ENCODE data around the gene GAS6.

GAS6 gene

DNA sequence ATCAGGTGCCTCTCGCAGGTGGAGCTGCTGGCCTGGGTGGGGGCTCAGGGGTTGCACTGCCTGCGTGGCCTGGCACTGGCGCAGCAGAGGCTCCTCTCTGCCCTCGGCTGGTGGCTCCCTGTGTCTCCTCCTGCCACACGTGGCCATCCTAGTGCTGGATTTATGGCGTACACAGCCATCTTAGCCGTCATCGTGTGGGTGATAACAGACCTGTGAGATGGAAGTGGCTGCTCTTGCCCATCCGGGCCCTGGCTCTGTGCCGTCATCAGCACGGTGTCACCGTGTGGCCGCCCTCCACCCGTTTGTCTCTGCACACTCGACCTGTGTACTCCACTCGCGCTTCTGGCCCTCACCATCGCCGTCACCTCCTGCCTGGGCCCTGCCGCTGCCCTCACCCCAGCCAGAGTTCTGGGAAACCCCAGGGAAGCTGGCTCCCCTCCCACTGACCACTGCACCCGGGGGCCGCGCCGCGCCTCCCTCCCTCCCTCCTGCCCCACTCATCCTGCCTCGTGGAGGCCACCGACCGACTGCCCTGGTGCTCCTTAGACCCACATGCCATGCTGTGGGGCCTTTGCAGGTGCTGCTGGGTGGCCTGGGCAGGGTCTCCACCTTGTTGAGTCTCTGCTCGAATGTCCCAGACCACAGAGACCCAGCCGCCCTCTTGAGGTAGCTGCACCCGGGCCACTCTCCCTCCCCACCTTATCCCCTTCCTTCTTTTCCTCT is 75.3 kb downstream of the GAS6 start:
- Histone ChIP-seq H3F3A (ENCODE audit: insufficient read depth, low read length) (peaks cover 6% of the 10 kb centered on the region; the same call in 1 of the 2 replicates), H3K4me3 (ENCODE audit: low read length) (no peak overlapping the region), H3K4me1 (ENCODE audit: low read length) (peaks cover 22% of the 10 kb centered on the region), H3K9me3 (replicated peaks; ENCODE audit: insufficient read depth, low read length) (no peaks in the 10 kb centered on the region), H3K79me2 (ENCODE audit: low read length) (no peaks in the 10 kb centered on the region), H3K36me3 (replicated peaks; ENCODE audit: insufficient read depth, low read length) (no peaks in the 10 kb centered on the region), H3K27ac (ENCODE audit: low read length) (no peak overlapping the region), H3K4me2 (ENCODE audit: low read depth, low read length) (no peak overlapping the region), H3K27me3 (replicated peaks; ENCODE audit: insufficient read depth, low read length) (no peaks in the 10 kb centered on the region), H3K9me2 (replicated peaks; ENCODE audit: insufficient read depth, low read length) (no peaks in the 10 kb centered on the region), H4K20me1 (ENCODE audit: insufficient read depth, low read length) (no peaks in the 10 kb centered on the region), H3K9ac (ENCODE audit: low read length) (no peak overlapping the region), H2AFZ (ENCODE audit: low read length) (no peak overlapping the region)
- TF ChIP-seq EZH2phosphoT487 (IDR thresholded peaks at IDR 0.05; ENCODE audit: low read length), result no peak
- TF ChIP-seq CTCF (IDR thresholded peaks at IDR 0.05; ENCODE audit: low read length), result no peak
- no peak for TF ChIP-seq EZH2 (optimal IDR thresholded peaks at IDR 0.05; ENCODE audit: low read depth, low read length)
- DNase-seq, result no peak

- TF ChIP-seq CTCF (IDR thresholded peaks at IDR 0.05; ENCODE audit: low read length) (no peak), EZH2 (optimal IDR thresholded peaks at IDR 0.05; ENCODE audit: low read depth, low read length) (no peak)
- Histone ChIP-seq H3F3A (ENCODE audit: insufficient read depth, low read length) (peaks cover 6% of the 10 kb centered on the region; the same call in 1 of the 2 replicates), H3K27me3 (replicated peaks; ENCODE audit: insufficient read depth, low read length) (no peaks in the 10 kb centered on the region)
Observed at GRCh38 chr13:113787694-113788093, 76.2 kb downstream of the GAS6 start.

GRCh38 chr13:113786262-113786841 is 77.5 kb downstream of the GAS6 start:
- Histone ChIP-seq H2AFZ (ENCODE audit: low read length) (no peak overlapping the region), H3K4me2 (ENCODE audit: low read depth, low read length) (no peak overlapping the region), H3K36me3 (replicated peaks; ENCODE audit: insufficient read depth, low read length) (no peaks in the 10 kb centered on the region), H3K4me1 (ENCODE audit: low read length) (peaks cover 22% of the 10 kb centered on the region), H3K9me2 (replicated peaks; ENCODE audit: insufficient read depth, low read length) (no peaks in the 10 kb centered on the region), H3K9me3 (replicated peaks; ENCODE audit: insufficient read depth, low read length) (no peaks in the 10 kb centered on the region), H3K27me3 (replicated peaks; ENCODE audit: insufficient read depth, low read length) (no peaks in the 10 kb centered on the region), H3F3A (ENCODE audit: insufficient read depth, low read length) (peaks cover 6% of the 10 kb centered on the region; the same call in 1 of the 2 replicates), H3K27ac (ENCODE audit: low read length) (no peak overlapping the region), H4K20me1 (ENCODE audit: insufficient read depth, low read length) (no peaks in the 10 kb centered on the region), H3K9ac (ENCODE audit: low read length) (no peak overlapping the region), H3K4me3 (ENCODE audit: low read length) (no peak overlapping the region), H3K79me2 (ENCODE audit: low read length) (no peaks in the 10 kb centered on the region)
- DNase-seq, result no peak
- TF ChIP-seq CTCF (IDR thresholded peaks at IDR 0.05; ENCODE audit: low read length), result no peak
- TF ChIP-seq EZH2phosphoT487 (IDR thresholded peaks at IDR 0.05; ENCODE audit: low read length), result no peak
- TF ChIP-seq EZH2 (optimal IDR thresholded peaks at IDR 0.05; ENCODE audit: low read depth, low read length), result no peak

More at GRCh38 chr13:113787694-113788093, 76.2 kb downstream of the GAS6 start:
- Histone ChIP-seq H3K9me2 (replicated peaks; ENCODE audit: insufficient read depth, low read length) (no peaks in the 10 kb centered on the region), H3K9me3 (replicated peaks; ENCODE audit: insufficient read depth, low read length) (no peaks in the 10 kb centered on the region), H3K4me2 (ENCODE audit: low read depth, low read length) (no peak overlapping the region), H4K20me1 (ENCODE audit: insufficient read depth, low read length) (no peaks in the 10 kb centered on the region), H3K36me3 (replicated peaks; ENCODE audit: insufficient read depth, low read length) (no peaks in the 10 kb centered on the region), H3K4me3 (ENCODE audit: low read length) (no peak overlapping the region), H3K79me2 (ENCODE audit: low read length) (no peaks in the 10 kb centered on the region), H3K9ac (ENCODE audit: low read length) (no peak overlapping the region), H3K27ac (ENCODE audit: low read length) (no peak overlapping the region), H3K4me1 (ENCODE audit: low read length) (peaks cover 22% of the 10 kb centered on the region), H2AFZ (ENCODE audit: low read length) (no peak overlapping the region)
- DNase-seq, result no peak
